ENCODE data around the gene PER1. TPM values are rescaled to one million over a fixed set of nuclear protein-coding genes. Genes with fewer than 3 reads are reported as not detected.

PER1 gene
- total and polyA plus RNA-seq, 2 of the 13 experiments (the other 11 are each of a cell fraction or from before 2014, with no cell fraction given), result 2.6 to 3.6 TPM

GRCh38 chr17:8156246-8156992 lies 4.2 kb upstream of the PER1 start (continued):
- peak; percentile 39 for TF ChIP-seq ELF1 (CRISPR knock-in tag; IDR thresholded peaks at IDR 0.05)
- no peak for TF ChIP-seq PRDM15 (CRISPR knock-in tag; IDR thresholded peaks at IDR 0.05)
- TF ChIP-seq GABPB1 (CRISPR knock-in tag; IDR thresholded peaks at IDR 0.05), result peak; percentile 91
- peak; percentile 82 for TF ChIP-seq NR2C2 (CRISPR knock-in tag; IDR thresholded peaks at IDR 0.05; ENCODE audit: borderline replicate concordance)
- TF ChIP-seq TAF1 (CRISPR knock-in tag; IDR thresholded peaks at IDR 0.05), result peak; percentile 13; the same call in 1 of the 2 replicates
- TF ChIP-seq POLR2AphosphoS2 (IDR thresholded peaks at IDR 0.05; ENCODE audit: low read depth, low read length), result peak; percentile 43; the same call in 1 of the 2 replicates
- no peak for TF ChIP-seq ZNF724P (CRISPR knock-in tag; IDR thresholded peaks at IDR 0.05; ENCODE audit: borderline replicate concordance)
- TF ChIP-seq HNRNPK (IDR thresholded peaks at IDR 0.05; ENCODE audit: low read depth, low read length, poor library complexity, severe bottlenecking), result peak; percentile 26
- TF ChIP-seq TSC22D2 (CRISPR knock-in tag; IDR thresholded peaks at IDR 0.05; ENCODE audit: borderline replicate concordance), result no peak
- TF ChIP-seq, protein P1, sequence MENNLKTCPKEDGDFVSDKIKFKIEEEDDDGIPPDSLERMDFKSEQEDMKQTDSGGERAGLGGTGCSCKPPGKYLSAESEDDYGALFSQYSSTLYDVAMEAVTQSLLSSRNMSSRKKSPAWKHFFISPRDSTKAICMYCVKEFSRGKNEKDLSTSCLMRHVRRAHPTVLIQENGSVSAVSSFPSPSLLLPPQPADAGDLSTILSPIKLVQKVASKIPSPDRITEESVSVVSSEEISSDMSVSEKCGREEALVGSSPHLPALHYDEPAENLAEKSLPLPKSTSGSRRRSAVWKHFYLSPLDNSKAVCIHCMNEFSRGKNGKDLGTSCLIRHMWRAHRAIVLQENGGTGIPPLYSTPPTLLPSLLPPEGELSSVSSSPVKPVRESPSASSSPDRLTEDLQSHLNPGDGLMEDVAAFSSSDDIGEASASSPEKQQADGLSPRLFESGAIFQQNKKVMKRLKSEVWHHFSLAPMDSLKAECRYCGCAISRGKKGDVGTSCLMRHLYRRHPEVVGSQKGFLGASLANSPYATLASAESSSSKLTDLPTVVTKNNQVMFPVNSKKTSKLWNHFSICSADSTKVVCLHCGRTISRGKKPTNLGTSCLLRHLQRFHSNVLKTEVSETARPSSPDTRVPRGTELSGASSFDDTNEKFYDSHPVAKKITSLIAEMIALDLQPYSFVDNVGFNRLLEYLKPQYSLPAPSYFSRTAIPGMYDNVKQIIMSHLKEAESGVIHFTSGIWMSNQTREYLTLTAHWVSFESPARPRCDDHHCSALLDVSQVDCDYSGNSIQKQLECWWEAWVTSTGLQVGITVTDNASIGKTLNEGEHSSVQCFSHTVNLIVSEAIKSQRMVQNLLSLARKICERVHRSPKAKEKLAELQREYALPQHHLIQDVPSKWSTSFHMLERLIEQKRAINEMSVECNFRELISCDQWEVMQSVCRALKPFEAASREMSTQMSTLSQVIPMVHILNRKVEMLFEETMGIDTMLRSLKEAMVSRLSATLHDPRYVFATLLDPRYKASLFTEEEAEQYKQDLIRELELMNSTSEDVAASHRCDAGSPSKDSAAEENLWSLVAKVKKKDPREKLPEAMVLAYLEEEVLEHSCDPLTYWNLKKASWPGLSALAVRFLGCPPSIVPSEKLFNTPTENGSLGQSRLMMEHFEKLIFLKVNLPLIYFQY (CRISPR knock-in tag; IDR thresholded peaks at IDR 0.05; ENCODE audit: borderline replicate concordance), result no peak
- TF ChIP-seq ZNF598 (CRISPR knock-in tag; IDR thresholded peaks at IDR 0.05; ENCODE audit: borderline replicate concordance), result no peak
- no peak for TF ChIP-seq SKI (IDR thresholded peaks at IDR 0.05; ENCODE audit: partially characterized antibody)
- TF ChIP-seq, protein P2, sequence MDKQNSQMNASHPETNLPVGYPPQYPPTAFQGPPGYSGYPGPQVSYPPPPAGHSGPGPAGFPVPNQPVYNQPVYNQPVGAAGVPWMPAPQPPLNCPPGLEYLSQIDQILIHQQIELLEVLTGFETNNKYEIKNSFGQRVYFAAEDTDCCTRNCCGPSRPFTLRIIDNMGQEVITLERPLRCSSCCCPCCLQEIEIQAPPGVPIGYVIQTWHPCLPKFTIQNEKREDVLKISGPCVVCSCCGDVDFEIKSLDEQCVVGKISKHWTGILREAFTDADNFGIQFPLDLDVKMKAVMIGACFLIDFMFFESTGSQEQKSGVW (CRISPR knock-in tag; IDR thresholded peaks at IDR 0.05; ENCODE audit: borderline replicate concordance), result no peak
- TF ChIP-seq, protein P3, sequence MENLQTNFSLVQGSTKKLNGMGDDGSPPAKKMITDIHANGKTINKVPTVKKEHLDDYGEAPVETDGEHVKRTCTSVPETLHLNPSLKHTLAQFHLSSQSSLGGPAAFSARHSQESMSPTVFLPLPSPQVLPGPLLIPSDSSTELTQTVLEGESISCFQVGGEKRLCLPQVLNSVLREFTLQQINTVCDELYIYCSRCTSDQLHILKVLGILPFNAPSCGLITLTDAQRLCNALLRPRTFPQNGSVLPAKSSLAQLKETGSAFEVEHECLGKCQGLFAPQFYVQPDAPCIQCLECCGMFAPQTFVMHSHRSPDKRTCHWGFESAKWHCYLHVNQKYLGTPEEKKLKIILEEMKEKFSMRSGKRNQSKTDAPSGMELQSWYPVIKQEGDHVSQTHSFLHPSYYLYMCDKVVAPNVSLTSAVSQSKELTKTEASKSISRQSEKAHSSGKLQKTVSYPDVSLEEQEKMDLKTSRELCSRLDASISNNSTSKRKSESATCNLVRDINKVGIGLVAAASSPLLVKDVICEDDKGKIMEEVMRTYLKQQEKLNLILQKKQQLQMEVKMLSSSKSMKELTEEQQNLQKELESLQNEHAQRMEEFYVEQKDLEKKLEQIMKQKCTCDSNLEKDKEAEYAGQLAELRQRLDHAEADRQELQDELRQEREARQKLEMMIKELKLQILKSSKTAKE (CRISPR knock-in tag; IDR thresholded peaks at IDR 0.05; ENCODE audit: borderline replicate concordance), result no peak
- TF ChIP-seq FOXK1 (CRISPR knock-in tag; IDR thresholded peaks at IDR 0.05; ENCODE audit: borderline replicate concordance, low read depth), result peak; percentile 66
- no peak for TF ChIP-seq HOXA9 (CRISPR knock-in tag; IDR thresholded peaks at IDR 0.05; ENCODE audit: borderline replicate concordance)
- TF ChIP-seq MED1 (CRISPR knock-in tag; IDR thresholded peaks at IDR 0.05), result peak; percentile 52
- TF ChIP-seq LCORL (IDR thresholded peaks at IDR 0.05), result no peak
- TF ChIP-seq LCORL (CRISPR knock-in tag; IDR thresholded peaks at IDR 0.05), result peak; percentile 36; the same call in 1 of the 2 replicates

Measured in HepG2 (cell line).